ENCODE measurements around the gene OR5V1. TPM values are rescaled to one million over a fixed set of nuclear protein-coding genes. Genes with fewer than 3 reads are reported as not detected.
"Not testable (repeated sequence)": the region's sequence is repeated elsewhere in the genome, so short reads cannot be mapped to it uniquely, and the experiment has no call there.

OR5V1 gene
- total RNA-seq, 2 experiments from 2014 or later: not detected

- H3K4me1 Mint-ChIP-seq; DNase-seq; POLR2A ChIA-PET; H3K9me3 Mint-ChIP-seq; H3K4me3 Mint-ChIP-seq; H3K27ac Mint-ChIP-seq; H3K36me3 Mint-ChIP-seq; ATAC-seq (ENCODE audit: low read depth): not testable (repeated sequence)
- H3K27me3 Mint-ChIP-seq: peaks cover 16% of the 10 kb centered on the region
These were observed 45.3 kb downstream of the OR5V1 start for GRCh38 chr6:29323332-29323731.

- Mint-ChIP-seq H3K9me3 (no peaks in the 10 kb centered on the region), H3K36me3 (no peaks in the 10 kb centered on the region), H3K27ac (no peak overlapping the region), H3K4me3 (no peak overlapping the region), H3K4me1 (no peaks in the 10 kb centered on the region), H3K27me3 (peaks cover 16% of the 10 kb centered on the region)
- DNase-seq: no peak
- POLR2A ChIA-PET: no interaction called here
- ATAC-seq (ENCODE audit: low read depth): no peak
These were observed 48.7 kb downstream of the OR5V1 start for GRCh38 chr6:29319931-29320330.

Other genes starting within 250 kb of the OR5V1 start
- not detected for gene OR2J2, start 198.0 kb downstream of the OR5V1 start, total RNA-seq
- not detected for gene OR14J1, start 67.2 kb downstream of the OR5V1 start, total RNA-seq
- gene OR12D3, start 6.4 kb upstream of the OR5V1 start, total RNA-seq: not detected
- not detected for gene OR12D2, start 26.8 kb upstream of the OR5V1 start, total RNA-seq
- not detected for gene OR12D1, start 46.1 kb upstream of the OR5V1 start, total RNA-seq
- gene OR10C1, start 70.4 kb upstream of the OR5V1 start, total RNA-seq: not detected
- gene OR11A1, start 88.2 kb upstream of the OR5V1 start, total RNA-seq: not detected
- not detected for gene OR2H1, start 88.3 kb upstream of the OR5V1 start, total RNA-seq
- not detected for gene MAS1L, start 119.1 kb upstream of the OR5V1 start, total RNA-seq
- not detected for gene UBD, start 190.9 kb upstream of the OR5V1 start, total RNA-seq
- gene OR2H2, start 216.3 kb upstream of the OR5V1 start, total RNA-seq: not detected

All from activated naive CD8-positive, alpha-beta T cell treated with anti-CD3 and anti-CD28 coated beads, Interleukin-2, amount 10 ng/mL, durations not matched to agents 7 days and 5 days (primary cell).